IMR-90 (cell line): ENCODE measurements around the gene FOSL1. TPM values are rescaled to one million over a fixed set of nuclear protein-coding genes. Genes with fewer than 3 reads are reported as not detected.

Experiments used
- ATAC-seq: fragments of 200-7000 bp; cut with Tn5 transposase; 2 replicates; pipeline ENCODE4 v1.9.1; 2020; ENCODE audit warnings: low read depth, mild to moderate bottlenecking, moderate library complexity
- BruUV-seq: library from RNA; stranded (reverse); fragments of 400-500 nt; replicated peaks from 2 replicates; lab custom pipeline; 2021; lab: Mats Ljungman, UMichigan
- CTCF ChIA-PET: fragments of 300-600 bp; formaldehyde crosslinking; extraction: SDS; loops from one replicate; lab custom pipeline; 2021; ENCODE audit warnings: antibody characterized with exemption; lab: Yijun Ruan, JAX
- POLR2A ChIA-PET: fragments of 300-600 bp; sonication (Branson Sonifier 250); formaldehyde crosslinking; loops from one replicate; lab custom pipeline; 2022; ENCODE audit warnings: antibody characterized with exemption; ENCODE audit not compliant: unreplicated experiment; lab: Charles Lee
- DNase-seq: peaks from one replicate; pipeline ENCODE4 v3.0.0; 2013
- H2AFZ ChIP-seq: replicated peaks from 2 replicates; pipeline ENCODE3; 2013; ENCODE audit warnings: low read length, mild to moderate bottlenecking; ENCODE audit not compliant: poor library complexity
- H2AK5ac ChIP-seq: 2 replicates; pipeline ENCODE4 v1.6.1; 2013; ENCODE audit warnings: low read depth, low read length, inconsistent platforms
- H2AK9ac ChIP-seq: replicated peaks from 2 replicates; pipeline ENCODE3; 2013; ENCODE audit warnings: mild to moderate bottlenecking, low read depth, low read length, moderate library complexity; ENCODE audit not compliant: poor library complexity
- H2BK120ac ChIP-seq: 2 replicates; pipeline ENCODE4 v1.6.1; 2013; ENCODE audit warnings: low read depth, low read length, inconsistent platforms
- H2BK15ac ChIP-seq: 3 replicates; pipeline ENCODE4 v1.6.1; 2013; ENCODE audit warnings: low read depth, low read length, inconsistent platforms
- H2BK20ac ChIP-seq: 2 replicates; pipeline ENCODE4 v1.6.1; 2013; ENCODE audit warnings: low read depth, mild to moderate bottlenecking, inconsistent platforms, low read length, moderate library complexity
- H2BK5ac ChIP-seq: 2 replicates; pipeline ENCODE4 v1.6.1; 2013; ENCODE audit warnings: mild to moderate bottlenecking, low read depth, low read length, inconsistent platforms; ENCODE audit not compliant: poor library complexity, severe bottlenecking
- H3K14ac ChIP-seq: replicated peaks from 2 replicates; pipeline ENCODE4 v1.6.1; 2013; ENCODE audit warnings: low read depth, low read length, inconsistent platforms
- H3K18ac ChIP-seq: 2 replicates; pipeline ENCODE4 v1.6.1; 2013; ENCODE audit warnings: low read depth, low read length, control low read depth
- H3K23ac ChIP-seq: 2 replicates; pipeline ENCODE4 v1.6.1; 2013; ENCODE audit warnings: low read depth, low read length, inconsistent platforms
- H3K27ac ChIP-seq: 2 replicates; pipeline ENCODE4 v1.5.1; 2013; ENCODE audit warnings: mild to moderate bottlenecking, control low read depth, low read length; ENCODE audit not compliant: insufficient read depth
- H3K27me3 ChIP-seq: 2 replicates; pipeline ENCODE4 v1.6.1; 2013; ENCODE audit warnings: low read length; ENCODE audit not compliant: control insufficient read depth, insufficient read depth
- H3K36me3 ChIP-seq: 2 replicates; pipeline ENCODE4 v1.6.1; 2013; ENCODE audit warnings: low read length, mixed read lengths; ENCODE audit not compliant: control insufficient read depth, insufficient read depth
- H3K4ac ChIP-seq: 2 replicates; pipeline ENCODE4 v1.6.1; 2013; ENCODE audit warnings: low read depth, low read length, inconsistent platforms
- H3K4me1 ChIP-seq: 2 replicates; pipeline ENCODE4 v1.6.1; 2013; ENCODE audit warnings: low read length, mixed read lengths; ENCODE audit not compliant: control insufficient read depth, insufficient read depth
- H3K4me2 ChIP-seq: 2 replicates; pipeline ENCODE4 v1.6.1; 2013; ENCODE audit warnings: low read depth, mild to moderate bottlenecking, control low read depth, low read length, moderate library complexity
- H3K4me3 ChIP-seq: 2 replicates; pipeline ENCODE4 v1.5.1; 2013; ENCODE audit warnings: low read depth, mild to moderate bottlenecking, control low read depth, low read length, moderate library complexity; ENCODE audit not compliant: insufficient read depth
- H3K56ac ChIP-seq: 2 replicates; pipeline ENCODE4 v1.6.1; 2013; ENCODE audit warnings: low read length, inconsistent platforms; ENCODE audit not compliant: insufficient read depth; ENCODE audit errors: extremely low read depth
- H3K79me1 ChIP-seq, 2 experiments: 2 replicates each; pipeline ENCODE4 v1.6.1; 2013; ENCODE audit warnings: low read length in 2 of 2, inconsistent platforms in 1 of 2, low read depth in 1 of 2
- H3K9ac ChIP-seq: 2 replicates; pipeline ENCODE4 v1.6.1; 2013; ENCODE audit warnings: low read depth, low read length, control low read depth
- H3K9me1 ChIP-seq: 2 replicates; pipeline ENCODE4 v1.6.1; 2013; ENCODE audit warnings: low read length, inconsistent platforms; ENCODE audit not compliant: insufficient read depth
- H3K9me3 ChIP-seq: 2 replicates; pipeline ENCODE4 v1.6.1; 2013; ENCODE audit warnings: low read length; ENCODE audit not compliant: control insufficient read depth, insufficient read depth
- H4K20me1 ChIP-seq: 2 replicates; pipeline ENCODE4 v1.6.1; 2013; ENCODE audit warnings: low read length, inconsistent platforms; ENCODE audit not compliant: insufficient read depth
- H4K5ac ChIP-seq: 2 replicates; pipeline ENCODE4 v1.6.1; 2013; ENCODE audit warnings: mild to moderate bottlenecking, low read depth, low read length, control low read depth
- H4K8ac ChIP-seq, 2 experiments: 2 replicates each; pipeline ENCODE4 v1.6.1; 2013; ENCODE audit warnings: low read depth in 2 of 2, low read length in 2 of 2, control low read depth in 1 of 2, inconsistent platforms in 1 of 2
- H4K91ac ChIP-seq: 2 replicates; pipeline ENCODE4 v1.6.1; 2013; ENCODE audit warnings: low read depth, low read length, inconsistent platforms; ENCODE audit not compliant: insufficient read depth
- POLR2A ChIP-seq: IDR thresholded peaks from 2 replicates; pipeline ENCODE4 v1.6.1; 2012; ENCODE audit warnings: mild to moderate bottlenecking, low read depth, low read length
- RFX5 ChIP-seq: IDR thresholded peaks from 2 replicates; pipeline ENCODE4 v1.8.0; 2012; ENCODE audit warnings: low read depth, mild to moderate bottlenecking, low read length, moderate library complexity
- WGBS, 2 experiments: methylation state at CpG; one replicate each; pipeline versions ENCODE4 v1.1.5 to v1.1.7; 2013; ENCODE audit warnings: missing lambda C conversion rate in 2 of 2; ENCODE audit not compliant: insufficient read length in 1 of 2; ENCODE audit errors: extremely low coverage in 2 of 2; 5-methylcytosine and 5-hydroxymethylcytosine counted together
- dilution Hi-C: fragments of 300-500 bp; cut with HindIII; formaldehyde crosslinking; loops from one replicate; pipeline ENCODE4 v1.14.3; 2018; ENCODE audit warnings: low sequenced_read_pairs; ENCODE audit not compliant: unreplicated experiment
- in situ Hi-C: fragments of 300-500 bp; cut with MboI; formaldehyde crosslinking; loops from 3 replicates; pipeline ENCODE4 v1.14.3; 2019; ENCODE audit warnings: low sequenced_read_pairs, inconsistent platforms, mixed read lengths
- intact Hi-C: fragments of 100-400 bp; cut with micrococcal nuclease; formaldehyde crosslinking; loops from 2 replicates; pipeline ENCODE4 v1.10.0; 2022
- polyA plus RNA-seq, 3 experiments: library from polyadenylated mRNA; depleted of rRNA; stranded (reverse); fragments of >200 nt; gene quantifications; 2 replicates each; pipeline ENCODE4 v1.2.3, GENCODE V29; 2012; ENCODE audit warnings: low replicate concordance in 1 of 3
- total RNA-seq: library from RNA; depleted of rRNA; stranded (reverse); fragments of >200 nt; gene quantifications from 2 replicates; pipeline ENCODE4 v1.2.3, GENCODE V29; 2012
- TF ChIP-seq, protein P1 (sequence below): fragments of 150-350 bp; IDR thresholded peaks from 2 replicates; pipeline ENCODE4 v1.6.1; 2017; ENCODE audit warnings: mild to moderate bottlenecking, antibody characterized with exemption, low read length, low read depth
- TF ChIP-seq, protein P2 (sequence below): conservative IDR thresholded peaks from 2 replicates; pipeline ENCODE4 v1.5.1; 2012; ENCODE audit warnings: mild to moderate bottlenecking, low read depth, low read length, improper control_type of control experiment

Gene FOSL1
- total and polyA plus RNA-seq, 2 of the 4 experiments (the other 2 are of a cell fraction): 17.2 to 107 TPM

DNA sequence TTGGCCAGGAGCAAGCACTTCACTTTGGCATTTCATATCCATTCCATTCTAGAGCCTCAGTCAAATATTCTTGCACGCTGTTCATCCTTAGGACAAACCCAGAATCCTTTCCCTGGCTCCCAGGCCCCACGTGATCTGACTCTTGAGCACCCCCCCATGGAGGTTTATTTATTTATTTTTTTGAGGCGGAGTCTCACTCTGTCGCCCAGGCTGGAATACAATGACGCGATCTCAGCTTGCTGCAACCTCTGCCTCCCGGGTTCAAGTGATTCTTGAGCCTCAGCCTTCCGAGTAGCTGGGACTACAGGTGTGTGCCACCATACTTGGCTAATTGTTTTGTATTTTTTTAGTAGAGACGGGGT lies 32.4 kb upstream of the FOSL1 start:
- intact Hi-C loops (no loop called here), in situ Hi-C loops (no loop called here), dilution Hi-C loops (no loop called here)
- no peaks in the 10 kb centered on the region for H3K9me3 ChIP-seq
- H2AK5ac ChIP-seq: no peak overlapping the region
- no peak overlapping the region for H2BK120ac ChIP-seq
- H2AFZ ChIP-seq: peak overlapping the region; percentile 74
- H3K27me3 ChIP-seq: no peaks in the 10 kb centered on the region
- no peaks in the 10 kb centered on the region for H4K20me1 ChIP-seq
- no peak overlapping the region for H2BK5ac ChIP-seq
- H3K36me3 ChIP-seq: no peaks in the 10 kb centered on the region
- H3K4me2 ChIP-seq: no peak overlapping the region
- 83% methylated on average over 2 of the region's 9 CpGs; no CpG with 5 or more reads in 1 of the 2 experiments for WGBS, 2 experiments
- no peak overlapping the region for H3K56ac ChIP-seq
- H3K4me1 ChIP-seq: peaks cover 4% of the 10 kb centered on the region; the same call in 1 of the 2 replicates
- no peaks in the 10 kb centered on the region; the same call in 1 of the 2 replicates for H3K9me1 ChIP-seq
- no peak overlapping the region for H3K14ac ChIP-seq
- TF ChIP-seq POLR2A: no peak
- TF ChIP-seq RFX5: no peak
- TF ChIP-seq, protein P1, sequence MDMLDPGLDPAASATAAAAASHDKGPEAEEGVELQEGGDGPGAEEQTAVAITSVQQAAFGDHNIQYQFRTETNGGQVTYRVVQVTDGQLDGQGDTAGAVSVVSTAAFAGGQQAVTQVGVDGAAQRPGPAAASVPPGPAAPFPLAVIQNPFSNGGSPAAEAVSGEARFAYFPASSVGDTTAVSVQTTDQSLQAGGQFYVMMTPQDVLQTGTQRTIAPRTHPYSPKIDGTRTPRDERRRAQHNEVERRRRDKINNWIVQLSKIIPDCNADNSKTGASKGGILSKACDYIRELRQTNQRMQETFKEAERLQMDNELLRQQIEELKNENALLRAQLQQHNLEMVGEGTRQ: peak; percentile 82
- TF ChIP-seq, protein P2, sequence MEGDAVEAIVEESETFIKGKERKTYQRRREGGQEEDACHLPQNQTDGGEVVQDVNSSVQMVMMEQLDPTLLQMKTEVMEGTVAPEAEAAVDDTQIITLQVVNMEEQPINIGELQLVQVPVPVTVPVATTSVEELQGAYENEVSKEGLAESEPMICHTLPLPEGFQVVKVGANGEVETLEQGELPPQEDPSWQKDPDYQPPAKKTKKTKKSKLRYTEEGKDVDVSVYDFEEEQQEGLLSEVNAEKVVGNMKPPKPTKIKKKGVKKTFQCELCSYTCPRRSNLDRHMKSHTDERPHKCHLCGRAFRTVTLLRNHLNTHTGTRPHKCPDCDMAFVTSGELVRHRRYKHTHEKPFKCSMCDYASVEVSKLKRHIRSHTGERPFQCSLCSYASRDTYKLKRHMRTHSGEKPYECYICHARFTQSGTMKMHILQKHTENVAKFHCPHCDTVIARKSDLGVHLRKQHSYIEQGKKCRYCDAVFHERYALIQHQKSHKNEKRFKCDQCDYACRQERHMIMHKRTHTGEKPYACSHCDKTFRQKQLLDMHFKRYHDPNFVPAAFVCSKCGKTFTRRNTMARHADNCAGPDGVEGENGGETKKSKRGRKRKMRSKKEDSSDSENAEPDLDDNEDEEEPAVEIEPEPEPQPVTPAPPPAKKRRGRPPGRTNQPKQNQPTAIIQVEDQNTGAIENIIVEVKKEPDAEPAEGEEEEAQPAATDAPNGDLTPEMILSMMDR: peak; percentile 3; the same call in 1 of the 2 replicates
- H2BK15ac ChIP-seq: no peak overlapping the region
- H3K4me3 ChIP-seq: no peak overlapping the region
- no peaks in the 10 kb centered on the region for H3K79me1 ChIP-seq
- H4K5ac ChIP-seq: no peak overlapping the region
- no peak overlapping the region for H3K23ac ChIP-seq
- H3K4ac ChIP-seq: no peak overlapping the region
- H3K18ac ChIP-seq: no peak overlapping the region
- no peak overlapping the region for H3K27ac ChIP-seq
- POLR2A ChIA-PET: no interaction called here
- H4K8ac ChIP-seq: no peak overlapping the region
- no TSS peak for BruUV-seq
- no peak overlapping the region for H2BK20ac ChIP-seq
- CTCF ChIA-PET: interaction anchor here (0.7 kb wide), 1 partner anchor 19 kb away, joined by 3 read pairs; no protein-coding TSS in a partner anchor
- DNase-seq (no peak), ATAC-seq (peak; percentile 46)
- H4K91ac ChIP-seq: no peak overlapping the region
- H3K9ac ChIP-seq: no peak overlapping the region
- no peak overlapping the region for H2AK9ac ChIP-seq
